HepG2 (cell line): ENCODE data around the gene RUVBL1. TPM values are rescaled to one million over a fixed set of nuclear protein-coding genes. Genes with fewer than 3 reads are reported as not detected.

ENCODE experiments used
- AGO1 ChIP-seq: fragments of 200-400 bp; formaldehyde crosslinking; IDR thresholded peaks from 2 replicates; pipeline ENCODE4 v1.6.1; 2017; ENCODE audit warnings: mild to moderate bottlenecking, low read depth, low read length, moderate library complexity; ENCODE audit not compliant: poor library complexity, severe bottlenecking
- AKNA ChIP-seq: sonication (generic); formaldehyde crosslinking; IDR thresholded peaks from 2 replicates; pipeline ENCODE4 v1.4.0; 2020; ENCODE audit warnings: missing genetic modification reagents, borderline replicate concordance
- ATF2 ChIP-seq: sonication (generic); formaldehyde crosslinking; IDR thresholded peaks from 2 replicates; pipeline ENCODE4 v1.4.0; 2020; ENCODE audit warnings: missing genetic modification reagents
- CBX2 ChIP-seq, 2 experiments: fragments of 200-600 bp in 1 of 2; sonication (generic); formaldehyde crosslinking in 1 of 2; IDR thresholded peaks; 2 replicates each; pipeline versions ENCODE4 v1.7.0 to v1.8.1; 2018 to 2022; ENCODE audit warnings: low read depth in 2 of 2, low read length in 1 of 2, mild to moderate bottlenecking in 1 of 2, missing genetic modification reagents in 1 of 2
- DDIT3 ChIP-seq: sonication (generic); formaldehyde crosslinking; IDR thresholded peaks from 2 replicates; pipeline ENCODE4 v1.4.0; 2020; ENCODE audit warnings: mild to moderate bottlenecking, missing genetic modification reagents
- FOXK2 ChIP-seq: fragments of 450-650 bp; IDR thresholded peaks from 2 replicates; pipeline ENCODE4 v1.6.1; 2016
- GATAD2A ChIP-seq: IDR thresholded peaks from 2 replicates; pipeline ENCODE4 v1.6.1; 2016
- HNRNPL ChIP-seq: fragments of 200-400 bp; formaldehyde crosslinking; IDR thresholded peaks from 2 replicates; pipeline ENCODE4 v1.6.1; 2017; ENCODE audit warnings: mild to moderate bottlenecking, low read depth, low read length
- KDM2A ChIP-seq: sonication (generic); formaldehyde crosslinking; IDR thresholded peaks from 2 replicates; pipeline ENCODE4 v1.4.0; 2020; ENCODE audit warnings: low read depth, missing genetic modification reagents, borderline replicate concordance
- LBX2 ChIP-seq: sonication (generic); formaldehyde crosslinking; IDR thresholded peaks from 2 replicates; pipeline ENCODE4 v1.5.0; 2020; ENCODE audit warnings: missing genetic modification reagents, mild to moderate bottlenecking, borderline replicate concordance
- MLX ChIP-seq: IDR thresholded peaks from 2 replicates; pipeline ENCODE4 v1.6.1; 2016
- NR2F6 ChIP-seq, 2 experiments: IDR thresholded peaks; 2 replicates each; pipeline ENCODE4 v1.6.1; 2016; ENCODE audit warnings: antibody characterized with exemption in 1 of 2, mild to moderate bottlenecking in 1 of 2
- RARG ChIP-seq: sonication (generic); formaldehyde crosslinking; IDR thresholded peaks from 2 replicates; pipeline ENCODE4 v1.4.0; 2020; ENCODE audit warnings: low read depth, mild to moderate bottlenecking, missing genetic modification reagents
- SRF ChIP-seq: IDR thresholded peaks from 2 replicates; pipeline ENCODE4 v1.6.1; 2011; ENCODE audit warnings: mild to moderate bottlenecking, low read depth, low read length, moderate library complexity
- ZFP36 ChIP-seq: fragments of 150-350 bp; IDR thresholded peaks from 2 replicates; pipeline ENCODE4 v1.6.1; 2018; ENCODE audit warnings: borderline replicate concordance, low read length, low read depth; ENCODE audit not compliant: partially characterized antibody
- ZFP90 ChIP-seq: sonication (generic); formaldehyde crosslinking; IDR thresholded peaks from 2 replicates; pipeline ENCODE4 v1.8.0; 2022; ENCODE audit warnings: missing genetic modification reagents, mild to moderate bottlenecking, inconsistent platforms, borderline replicate concordance
- ZNF343 ChIP-seq: sonication (generic); formaldehyde crosslinking; IDR thresholded peaks from 2 replicates; pipeline ENCODE4 v1.4.0; 2020; ENCODE audit warnings: mild to moderate bottlenecking, missing genetic modification reagents
- ZNF549 ChIP-seq: sonication (generic); formaldehyde crosslinking; IDR thresholded peaks from 2 replicates; pipeline ENCODE4 v1.5.0; 2020; ENCODE audit warnings: missing genetic modification reagents
- ZNF737 ChIP-seq: sonication (generic); formaldehyde crosslinking; IDR thresholded peaks from 2 replicates; pipeline ENCODE4 v1.5.0; 2020; ENCODE audit warnings: missing genetic modification reagents, mild to moderate bottlenecking, borderline replicate concordance
- ZNF792 ChIP-seq: IDR thresholded peaks from 2 replicates; pipeline ENCODE4 v1.6.1; 2016
- ZNF891 ChIP-seq: sonication (generic); formaldehyde crosslinking; IDR thresholded peaks from 2 replicates; pipeline ENCODE4 v1.5.0; 2020; ENCODE audit warnings: mild to moderate bottlenecking, missing genetic modification reagents
- polyA plus RNA-seq, 8 experiments: library from polyadenylated mRNA; depleted of rRNA in 3 of 8; stranded (reverse) in 7 of 8; unstranded in 1 of 8; fragments of >200 nt; fragmentation: Illumina TruSeq in 4 of 8; extraction: Trizol in 4 of 8; gene quantifications; 2 replicates each; pipeline versions ENCODE4 v1.2.1 to v1.2.3, GENCODE V29; 2011 to 2016; ENCODE audit warnings: low read depth in 4 of 8, missing spikeins in 1 of 8, mixed read lengths in 1 of 8; ENCODE audit not compliant: insufficient read depth in 1 of 8
- total RNA-seq, 5 experiments: library from RNA; depleted of rRNA; stranded (reverse); fragments of >200 nt; fragmentation: Illumina TruSeq; extraction: Trizol; gene quantifications; 2 replicates each; pipeline ENCODE4 v1.2.3, GENCODE V29; 2016; ENCODE audit warnings: low read depth in 1 of 5

RUVBL1 gene
- total and polyA plus RNA-seq, 2 of the 13 experiments (the other 11 are each of a cell fraction or from before 2014, with no cell fraction given): 32.7 to 86.3 TPM

GRCh38 chr3:128051837-128052594 lies 71.6 kb downstream of the RUVBL1 start, which contains the start of gene SEC61A1 (continued):
- TF ChIP-seq ZNF891: no peak
- TF ChIP-seq FOXK2: no peak
- no peak for TF ChIP-seq DDIT3 (CRISPR knock-in tag)
- TF ChIP-seq SRF: no peak
- no peak for TF ChIP-seq CBX2 (IDR thresholded peaks at IDR 0.05; ENCODE audit: low read depth, low read length)
- no peak for TF ChIP-seq CBX2 (CRISPR knock-in tag; IDR thresholded peaks at IDR 0.05; ENCODE audit: low read depth)
- TF ChIP-seq LBX2 (CRISPR knock-in tag): no peak; the same call in 1 of the 2 replicates
- no peak for TF ChIP-seq NR2F6 (IDR thresholded peaks at IDR 0.05)
- 0 out of 2 replicates have a peak, but pooled peaks have one; percentile 24 for TF ChIP-seq NR2F6 (CRISPR knock-in tag; IDR thresholded peaks at IDR 0.05)
- no peak for TF ChIP-seq AKNA (CRISPR knock-in tag)
- peak; percentile 61 for TF ChIP-seq AGO1
- no peak for TF ChIP-seq ZFP36
- TF ChIP-seq GATAD2A (CRISPR knock-in tag): no peak
- TF ChIP-seq ATF2 (CRISPR knock-in tag): no peak
- TF ChIP-seq ZFP90: no peak; the same call in 1 of the 2 replicates
- TF ChIP-seq HNRNPL: no peak
- TF ChIP-seq ZNF792 (CRISPR knock-in tag): peak; percentile 60; the same call in 1 of the 2 replicates
- TF ChIP-seq ZNF343 (CRISPR knock-in tag): no peak
- TF ChIP-seq KDM2A (CRISPR knock-in tag): peak; percentile 76; the same call in 1 of the 2 replicates
- no peak for TF ChIP-seq RARG (CRISPR knock-in tag)
- TF ChIP-seq MLX (CRISPR knock-in tag): 0 out of 2 replicates have a peak, but pooled peaks have one; percentile 30
- no peak for TF ChIP-seq ZNF549
- 0 out of 2 replicates have a peak, but pooled peaks have one; percentile 38 for TF ChIP-seq ZNF737 (CRISPR knock-in tag)
